K562 (cell line): ENCODE measurements around the gene MFSD12. TPM values are rescaled to one million over a fixed set of nuclear protein-coding genes. Genes with fewer than 3 reads are reported as not detected.

Source experiments
- ATF1 ChIP-seq, 2 experiments: fragments of 450-650 bp in 1 of 2; IDR thresholded peaks; 2 replicates each; pipeline ENCODE4 v1.6.1; 2016; ENCODE audit warnings: missing compliant biosample characterization in 1 of 2, missing genetic modification characterization in 1 of 2
- ERF ChIP-seq: fragments of 450-650 bp; formaldehyde crosslinking; IDR thresholded peaks from 2 replicates; pipeline ENCODE4 v1.4.0; 2020; ENCODE audit warnings: mild to moderate bottlenecking, mixed read lengths
- FOSL1 ChIP-seq: fragments of 200-800 bp; sonication (Bioruptor generic); conservative IDR thresholded peaks from 2 replicates; pipeline ENCODE4 v1.6.1; 2016; ENCODE audit warnings: missing genetic modification characterization, missing compliant biosample characterization
- NR2C1 ChIP-seq, 2 experiments: fragments of 450-650 bp; IDR thresholded peaks; 2 replicates each; pipeline ENCODE4 v1.6.1; 2017; ENCODE audit warnings: mild to moderate bottlenecking in 2 of 2, antibody characterized with exemption in 1 of 2, inconsistent platforms in 1 of 2, missing compliant biosample characterization in 1 of 2, missing genetic modification characterization in 1 of 2
- PHF21A ChIP-seq: fragments of 450-650 bp; IDR thresholded peaks from 2 replicates; pipeline ENCODE4 v1.6.1; 2017; ENCODE audit warnings: low read depth, borderline replicate concordance
- SREBF1 ChIP-seq: fragments of 150-350 bp; IDR thresholded peaks from 2 replicates; pipeline ENCODE4 v1.6.1; 2014; ENCODE audit warnings: antibody characterized with exemption, low read depth, low read length, borderline replicate concordance
- STAG1 ChIP-seq: sonication (generic); formaldehyde crosslinking; IDR thresholded peaks from 2 replicates; pipeline ENCODE4 v1.5.0; 2020; ENCODE audit warnings: missing genetic modification reagents, borderline replicate concordance
- TCF3 ChIP-seq: sonication (generic); formaldehyde crosslinking; IDR thresholded peaks from 2 replicates; pipeline ENCODE4 v1.4.0; 2020; ENCODE audit warnings: mild to moderate bottlenecking, missing genetic modification reagents
- polyA plus RNA-seq, 8 experiments: library from polyadenylated mRNA; depleted of rRNA in 4 of 8; stranded (reverse) in 5 of 8; unstranded in 3 of 8; fragments of >200 nt; fragmentation: Nextera tagmentation in 2 of 8; fragmentation: Illumina TruSeq in 1 of 8; extraction: Ambion mirVana in 2 of 8; extraction: Trizol in 1 of 8; gene quantifications; 2 replicates each; pipeline versions ENCODE4 v1.2.1 to v1.2.3, GENCODE V29; 2011 to 2014; ENCODE audit warnings: inconsistent platforms in 1 of 8, missing spikeins in 1 of 8
- total RNA-seq, 7 experiments: library from RNA; depleted of rRNA in 6 of 7; stranded (reverse); fragments of >200 nt in 6 of 7; fragmentation: Illumina TruSeq in 2 of 7; extraction: Trizol in 2 of 7; gene quantifications; 2 replicates each; pipeline versions ENCODE4 v1.2.1 to v1.2.3, GENCODE V29; 2011 to 2021; ENCODE audit warnings: low replicate concordance in 1 of 7
- TF ChIP-seq, protein P1 (sequence below), 3 experiments: IDR thresholded peaks in 2 of 3; conservative IDR thresholded peaks in 1 of 3; 2 replicates each; pipeline ENCODE4 v1.5.1; 2011 to 2012; ENCODE audit warnings: low read length in 3 of 3, mild to moderate bottlenecking in 3 of 3, control low read depth in 2 of 3, improper control_type of control experiment in 1 of 3, inconsistent platforms in 1 of 3, low read depth in 1 of 3, mixed read lengths in 1 of 3, moderate library complexity in 1 of 3; ENCODE audit not compliant: insufficient read depth in 2 of 3
- TF ChIP-seq, protein P2 (sequence below): fragments of 200-800 bp; sonication (Bioruptor generic); IDR thresholded peaks from 2 replicates; pipeline ENCODE4 v1.6.1; 2017; ENCODE audit warnings: missing genetic modification characterization, missing compliant biosample characterization
- TF ChIP-seq, protein P3 (sequence below): IDR thresholded peaks from 2 replicates; pipeline ENCODE4 v1.6.1; 2012; ENCODE audit warnings: low read depth, low read length, improper control_type of control experiment, borderline replicate concordance
- TF ChIP-seq, protein P4 (sequence below), 2 experiments: fragments of 200-800 bp in 1 of 2; sonication (Bioruptor generic) in 1 of 2; sonication (generic) in 1 of 2; formaldehyde crosslinking in 1 of 2; IDR thresholded peaks in 1 of 2; conservative IDR thresholded peaks in 1 of 2; 2 replicates each; pipeline versions ENCODE4 v1.5.0 to v1.6.1; 2016 to 2020; ENCODE audit warnings: missing compliant biosample characterization in 1 of 2, missing genetic modification characterization in 1 of 2, missing genetic modification reagents in 1 of 2
- TF ChIP-seq, protein P5 (sequence below): fragments of 250-450 bp; sonication (Bioruptor Pico); IDR thresholded peaks from 2 replicates; pipeline ENCODE4 v1.5.1; 2021; ENCODE audit warnings: mild to moderate bottlenecking
- TF ChIP-seq, protein P6 (sequence below), 2 experiments: fragments of 450-650 bp in 1 of 2; sonication (generic) in 1 of 2; formaldehyde crosslinking in 1 of 2; IDR thresholded peaks in 1 of 2; conservative IDR thresholded peaks in 1 of 2; 2 replicates each; pipeline versions ENCODE4 v1.6.1 to v1.8.1; 2016 to 2023; ENCODE audit warnings: mild to moderate bottlenecking in 2 of 2, moderate library complexity in 2 of 2, inconsistent platforms in 1 of 2, missing genetic modification reagents in 1 of 2

Gene MFSD12
- total and polyA plus RNA-seq, 9 of the 15 experiments (the other 6 are each of a cell fraction or from before 2014, with no cell fraction given) = 0.69 to 112 (median 31.8) TPM

DNA sequence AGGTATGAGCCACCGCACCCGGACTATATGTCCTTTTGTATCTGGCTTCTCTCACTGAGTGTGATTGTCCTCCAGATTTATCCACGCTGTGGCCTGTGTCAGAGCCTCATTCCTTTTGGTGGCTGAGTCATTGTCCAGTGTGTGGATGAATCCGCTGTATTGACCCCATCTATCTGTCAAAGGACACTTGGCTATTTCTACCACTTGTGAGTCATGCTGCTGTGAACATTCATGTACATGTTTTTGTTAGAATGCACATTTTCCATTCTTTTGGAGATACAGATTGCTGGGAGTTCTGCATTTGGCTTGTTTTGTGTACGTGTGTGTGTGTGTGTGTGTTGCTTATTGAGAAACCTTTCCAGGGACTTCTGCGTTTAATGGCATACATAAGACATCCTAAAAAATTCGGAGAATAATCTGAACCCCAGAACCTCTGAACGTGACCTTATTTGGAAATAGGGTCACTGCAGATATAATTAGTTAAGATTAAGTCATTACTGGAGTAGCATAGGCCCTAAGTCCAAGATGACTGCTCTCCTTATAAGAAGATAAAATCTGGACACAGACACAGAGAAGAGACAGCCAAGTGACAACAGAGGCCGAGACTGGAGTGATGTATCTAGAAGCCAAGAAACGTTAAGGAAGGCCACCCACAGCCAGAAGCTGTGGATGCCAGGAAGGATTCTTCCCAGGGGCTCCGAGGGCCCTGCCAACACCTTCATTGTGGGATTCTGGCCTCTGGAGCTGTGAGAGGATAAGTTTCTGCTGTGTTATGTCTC lies 23.0 kb upstream of the MFSD12 start (continued):
- TF ChIP-seq ERF (CRISPR knock-in tag) = no peak
- no peak for TF ChIP-seq NR2C1 (IDR thresholded peaks at IDR 0.05)
- peak; percentile 34; the same call in 1 of the 2 replicates for TF ChIP-seq NR2C1 (tag; IDR thresholded peaks at IDR 0.05)
- peak; percentile 30; the same call in 1 of the 2 replicates for TF ChIP-seq TCF3
- TF ChIP-seq FOSL1 (tag) = peak; percentile 97
- TF ChIP-seq, protein P1, sequence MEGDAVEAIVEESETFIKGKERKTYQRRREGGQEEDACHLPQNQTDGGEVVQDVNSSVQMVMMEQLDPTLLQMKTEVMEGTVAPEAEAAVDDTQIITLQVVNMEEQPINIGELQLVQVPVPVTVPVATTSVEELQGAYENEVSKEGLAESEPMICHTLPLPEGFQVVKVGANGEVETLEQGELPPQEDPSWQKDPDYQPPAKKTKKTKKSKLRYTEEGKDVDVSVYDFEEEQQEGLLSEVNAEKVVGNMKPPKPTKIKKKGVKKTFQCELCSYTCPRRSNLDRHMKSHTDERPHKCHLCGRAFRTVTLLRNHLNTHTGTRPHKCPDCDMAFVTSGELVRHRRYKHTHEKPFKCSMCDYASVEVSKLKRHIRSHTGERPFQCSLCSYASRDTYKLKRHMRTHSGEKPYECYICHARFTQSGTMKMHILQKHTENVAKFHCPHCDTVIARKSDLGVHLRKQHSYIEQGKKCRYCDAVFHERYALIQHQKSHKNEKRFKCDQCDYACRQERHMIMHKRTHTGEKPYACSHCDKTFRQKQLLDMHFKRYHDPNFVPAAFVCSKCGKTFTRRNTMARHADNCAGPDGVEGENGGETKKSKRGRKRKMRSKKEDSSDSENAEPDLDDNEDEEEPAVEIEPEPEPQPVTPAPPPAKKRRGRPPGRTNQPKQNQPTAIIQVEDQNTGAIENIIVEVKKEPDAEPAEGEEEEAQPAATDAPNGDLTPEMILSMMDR (IDR thresholded peaks at IDR 0.05 in 2 of 3, conservative IDR thresholded peaks at IDR 0.05 in 1 of 3; ENCODE audit: insufficient read depth in 2 of 3, low read depth in 1 of 3, low read length in 3 of 3) = 0 out of 6 replicates have a peak, but pooled peaks of 1 of the 3 experiments have one; percentile 2
- TF ChIP-seq, protein P2, sequence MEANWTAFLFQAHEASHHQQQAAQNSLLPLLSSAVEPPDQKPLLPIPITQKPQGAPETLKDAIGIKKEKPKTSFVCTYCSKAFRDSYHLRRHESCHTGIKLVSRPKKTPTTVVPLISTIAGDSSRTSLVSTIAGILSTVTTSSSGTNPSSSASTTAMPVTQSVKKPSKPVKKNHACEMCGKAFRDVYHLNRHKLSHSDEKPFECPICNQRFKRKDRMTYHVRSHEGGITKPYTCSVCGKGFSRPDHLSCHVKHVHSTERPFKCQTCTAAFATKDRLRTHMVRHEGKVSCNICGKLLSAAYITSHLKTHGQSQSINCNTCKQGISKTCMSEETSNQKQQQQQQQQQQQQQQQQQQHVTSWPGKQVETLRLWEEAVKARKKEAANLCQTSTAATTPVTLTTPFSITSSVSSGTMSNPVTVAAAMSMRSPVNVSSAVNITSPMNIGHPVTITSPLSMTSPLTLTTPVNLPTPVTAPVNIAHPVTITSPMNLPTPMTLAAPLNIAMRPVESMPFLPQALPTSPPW (CRISPR knock-in tag) = peak; percentile 10; the same call in 1 of the 2 replicates
- TF ChIP-seq, protein P3, sequence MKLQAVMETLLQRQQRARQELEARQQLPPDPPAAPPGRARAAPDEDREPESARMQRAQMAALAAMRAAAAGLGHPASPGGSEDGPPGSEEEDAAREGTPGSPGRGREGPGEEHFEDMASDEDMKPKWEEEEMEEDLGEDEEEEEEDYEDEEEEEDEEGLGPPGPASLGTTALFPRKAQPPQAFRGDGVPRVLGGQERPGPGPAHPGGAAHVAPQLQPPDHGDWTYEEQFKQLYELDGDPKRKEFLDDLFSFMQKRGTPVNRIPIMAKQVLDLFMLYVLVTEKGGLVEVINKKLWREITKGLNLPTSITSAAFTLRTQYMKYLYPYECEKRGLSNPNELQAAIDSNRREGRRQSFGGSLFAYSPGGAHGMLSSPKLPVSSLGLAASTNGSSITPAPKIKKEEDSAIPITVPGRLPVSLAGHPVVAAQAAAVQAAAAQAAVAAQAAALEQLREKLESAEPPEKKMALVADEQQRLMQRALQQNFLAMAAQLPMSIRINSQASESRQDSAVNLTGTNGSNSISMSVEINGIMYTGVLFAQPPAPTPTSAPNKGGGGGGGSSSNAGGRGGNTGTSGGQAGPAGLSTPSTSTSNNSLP = peak; percentile 47; the same call in 1 of the 2 replicates
- TF ChIP-seq, protein P4, sequence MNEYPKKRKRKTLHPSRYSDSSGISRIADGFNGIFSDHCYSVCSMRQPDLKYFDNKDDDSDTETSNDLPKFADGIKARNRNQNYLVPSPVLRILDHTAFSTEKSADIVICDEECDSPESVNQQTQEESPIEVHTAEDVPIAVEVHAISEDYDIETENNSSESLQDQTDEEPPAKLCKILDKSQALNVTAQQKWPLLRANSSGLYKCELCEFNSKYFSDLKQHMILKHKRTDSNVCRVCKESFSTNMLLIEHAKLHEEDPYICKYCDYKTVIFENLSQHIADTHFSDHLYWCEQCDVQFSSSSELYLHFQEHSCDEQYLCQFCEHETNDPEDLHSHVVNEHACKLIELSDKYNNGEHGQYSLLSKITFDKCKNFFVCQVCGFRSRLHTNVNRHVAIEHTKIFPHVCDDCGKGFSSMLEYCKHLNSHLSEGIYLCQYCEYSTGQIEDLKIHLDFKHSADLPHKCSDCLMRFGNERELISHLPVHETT (CRISPR knock-in tag; conservative IDR thresholded peaks at IDR 0.05 in 1 of 2, IDR thresholded peaks at IDR 0.05 in 1 of 2) = peak in 1 of 2 experiments; percentile 9; a peak in 1 of 4 replicates
- no peak for TF ChIP-seq STAG1 (CRISPR knock-in tag)
- TF ChIP-seq, protein P5, sequence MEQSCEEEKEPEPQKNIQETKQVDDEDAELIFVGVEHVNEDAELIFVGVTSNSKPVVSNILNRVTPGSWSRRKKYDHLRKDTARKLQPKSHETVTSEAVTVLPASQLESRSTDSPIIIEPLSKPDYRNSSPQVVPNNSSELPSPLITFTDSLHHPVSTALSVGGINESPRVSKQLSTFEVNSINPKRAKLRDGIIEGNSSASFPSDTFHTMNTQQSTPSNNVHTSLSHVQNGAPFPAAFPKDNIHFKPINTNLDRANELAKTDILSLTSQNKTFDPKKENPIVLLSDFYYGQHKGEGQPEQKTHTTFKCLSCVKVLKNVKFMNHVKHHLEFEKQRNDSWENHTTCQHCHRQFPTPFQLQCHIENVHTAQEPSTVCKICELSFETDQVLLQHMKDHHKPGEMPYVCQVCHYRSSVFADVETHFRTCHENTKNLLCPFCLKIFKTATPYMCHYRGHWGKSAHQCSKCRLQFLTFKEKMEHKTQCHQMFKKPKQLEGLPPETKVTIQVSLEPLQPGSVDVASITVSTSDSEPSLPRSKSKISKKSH (CRISPR knock-in tag) = no peak
- peak; percentile 94; the same call in 1 of the 2 replicates for TF ChIP-seq PHF21A
- TF ChIP-seq ATF1 (CRISPR knock-in tag; IDR thresholded peaks at IDR 0.05) = no peak
- 0 out of 2 replicates have a peak, but pooled peaks have one; percentile 14 for TF ChIP-seq ATF1 (tag; IDR thresholded peaks at IDR 0.05)
- TF ChIP-seq, protein P6, sequence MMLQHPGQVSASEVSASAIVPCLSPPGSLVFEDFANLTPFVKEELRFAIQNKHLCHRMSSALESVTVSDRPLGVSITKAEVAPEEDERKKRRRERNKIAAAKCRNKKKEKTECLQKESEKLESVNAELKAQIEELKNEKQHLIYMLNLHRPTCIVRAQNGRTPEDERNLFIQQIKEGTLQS (IDR thresholded peaks at IDR 0.05) = peak; percentile 96
- TF ChIP-seq, protein P6 (CRISPR knock-in tag; conservative IDR thresholded peaks at IDR 0.05) = 0 out of 2 replicates have a peak, but pooled peaks have one; percentile 25
- TF ChIP-seq SREBF1 = no peak
